Right lobe of liver (tissue), 4 donors: ENCODE results near the gene DUOX2.

Experiments used
- POLR2A ChIP-seq: fragments of 450-650 bp; IDR thresholded peaks from one replicate; pipeline ENCODE4 v1.6.1; 2017; ENCODE audit warnings: antibody characterized with exemption, mild to moderate bottlenecking
- TF ChIP-seq, protein P1 (sequence below), 4 donors: fragments of 200-600 bp in 3 of 4; fragments of 450-650 bp in 1 of 4; IDR thresholded peaks; one replicate each; pipeline versions ENCODE4 v1.5.1 to v1.8.0; 2016 to 2022; ENCODE audit warnings: antibody characterized with exemption in 4 of 4, mild to moderate bottlenecking in 2 of 4
- donor health status: DM: no; HTN: no; CAD: no.
- donor health status: DM: no; HTN: no; CAD: no.
- donor health status: DM: no; HTN: yes; CAD: no.

GRCh38 chr15:45143056-45143455, 29.1 kb upstream of the DUOX2 start:
- TF ChIP-seq, protein P1, sequence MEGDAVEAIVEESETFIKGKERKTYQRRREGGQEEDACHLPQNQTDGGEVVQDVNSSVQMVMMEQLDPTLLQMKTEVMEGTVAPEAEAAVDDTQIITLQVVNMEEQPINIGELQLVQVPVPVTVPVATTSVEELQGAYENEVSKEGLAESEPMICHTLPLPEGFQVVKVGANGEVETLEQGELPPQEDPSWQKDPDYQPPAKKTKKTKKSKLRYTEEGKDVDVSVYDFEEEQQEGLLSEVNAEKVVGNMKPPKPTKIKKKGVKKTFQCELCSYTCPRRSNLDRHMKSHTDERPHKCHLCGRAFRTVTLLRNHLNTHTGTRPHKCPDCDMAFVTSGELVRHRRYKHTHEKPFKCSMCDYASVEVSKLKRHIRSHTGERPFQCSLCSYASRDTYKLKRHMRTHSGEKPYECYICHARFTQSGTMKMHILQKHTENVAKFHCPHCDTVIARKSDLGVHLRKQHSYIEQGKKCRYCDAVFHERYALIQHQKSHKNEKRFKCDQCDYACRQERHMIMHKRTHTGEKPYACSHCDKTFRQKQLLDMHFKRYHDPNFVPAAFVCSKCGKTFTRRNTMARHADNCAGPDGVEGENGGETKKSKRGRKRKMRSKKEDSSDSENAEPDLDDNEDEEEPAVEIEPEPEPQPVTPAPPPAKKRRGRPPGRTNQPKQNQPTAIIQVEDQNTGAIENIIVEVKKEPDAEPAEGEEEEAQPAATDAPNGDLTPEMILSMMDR (IDR thresholded peaks at IDR 0.05): no peak
- TF ChIP-seq POLR2A: no peak
